PFSK-1 (cell line): Measurements from ENCODE around the gene PODN.

Experiments
- SIN3A ChIP-seq: IDR thresholded peaks from 2 replicates; pipeline ENCODE4 v1.6.1; 2012; ENCODE audit warnings: mild to moderate bottlenecking, low read length, moderate library complexity, borderline replicate concordance; ENCODE audit not compliant: insufficient read depth
- TF ChIP-seq, protein P1 (sequence below), 2 experiments: IDR thresholded peaks; 2 replicates each; pipeline versions ENCODE4 v1.6.1 to v1.8.0; 2011 to 2012; ENCODE audit warnings: low read depth in 2 of 2, low read length in 2 of 2, control low read depth in 1 of 2, inconsistent platforms in 1 of 2, mild to moderate bottlenecking in 1 of 2, moderate library complexity in 1 of 2; ENCODE audit not compliant: insufficient read depth in 1 of 2

DNA sequence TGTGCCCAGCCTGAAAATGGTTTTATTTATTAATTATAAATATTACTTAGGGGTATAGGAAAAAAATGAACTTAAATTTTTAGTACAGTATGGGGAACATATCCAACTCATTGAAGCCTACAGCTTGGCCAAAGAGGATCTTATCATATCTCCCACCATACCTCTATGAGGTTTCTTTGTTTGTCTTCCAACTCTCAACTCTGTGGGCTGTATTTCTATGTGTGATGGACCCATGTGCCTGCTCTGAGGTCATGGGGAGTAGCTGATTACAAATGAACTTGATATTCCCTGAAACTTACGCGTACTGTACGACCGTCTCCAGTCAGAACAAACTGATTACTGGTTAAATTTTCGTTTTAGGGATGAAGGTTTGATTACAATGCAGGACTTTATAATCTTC lies 41.4 kb upstream of the PODN start:
- TF ChIP-seq, protein P1, sequence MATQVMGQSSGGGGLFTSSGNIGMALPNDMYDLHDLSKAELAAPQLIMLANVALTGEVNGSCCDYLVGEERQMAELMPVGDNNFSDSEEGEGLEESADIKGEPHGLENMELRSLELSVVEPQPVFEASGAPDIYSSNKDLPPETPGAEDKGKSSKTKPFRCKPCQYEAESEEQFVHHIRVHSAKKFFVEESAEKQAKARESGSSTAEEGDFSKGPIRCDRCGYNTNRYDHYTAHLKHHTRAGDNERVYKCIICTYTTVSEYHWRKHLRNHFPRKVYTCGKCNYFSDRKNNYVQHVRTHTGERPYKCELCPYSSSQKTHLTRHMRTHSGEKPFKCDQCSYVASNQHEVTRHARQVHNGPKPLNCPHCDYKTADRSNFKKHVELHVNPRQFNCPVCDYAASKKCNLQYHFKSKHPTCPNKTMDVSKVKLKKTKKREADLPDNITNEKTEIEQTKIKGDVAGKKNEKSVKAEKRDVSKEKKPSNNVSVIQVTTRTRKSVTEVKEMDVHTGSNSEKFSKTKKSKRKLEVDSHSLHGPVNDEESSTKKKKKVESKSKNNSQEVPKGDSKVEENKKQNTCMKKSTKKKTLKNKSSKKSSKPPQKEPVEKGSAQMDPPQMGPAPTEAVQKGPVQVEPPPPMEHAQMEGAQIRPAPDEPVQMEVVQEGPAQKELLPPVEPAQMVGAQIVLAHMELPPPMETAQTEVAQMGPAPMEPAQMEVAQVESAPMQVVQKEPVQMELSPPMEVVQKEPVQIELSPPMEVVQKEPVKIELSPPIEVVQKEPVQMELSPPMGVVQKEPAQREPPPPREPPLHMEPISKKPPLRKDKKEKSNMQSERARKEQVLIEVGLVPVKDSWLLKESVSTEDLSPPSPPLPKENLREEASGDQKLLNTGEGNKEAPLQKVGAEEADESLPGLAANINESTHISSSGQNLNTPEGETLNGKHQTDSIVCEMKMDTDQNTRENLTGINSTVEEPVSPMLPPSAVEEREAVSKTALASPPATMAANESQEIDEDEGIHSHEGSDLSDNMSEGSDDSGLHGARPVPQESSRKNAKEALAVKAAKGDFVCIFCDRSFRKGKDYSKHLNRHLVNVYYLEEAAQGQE (IDR thresholded peaks at IDR 0.05; ENCODE audit: insufficient read depth in 1 of 2, low read depth in 2 of 2, low read length in 2 of 2) = no peak
- TF ChIP-seq SIN3A = no peak
